ENCODE data around the gene ZNF892. TPM values are rescaled to one million over a fixed set of nuclear protein-coding genes. Genes with fewer than 3 reads are reported as not detected.
A peak's percentile ranks its signal among the peaks of the same experiment; 100 is the strongest.

Gene ZNF892
- total and polyA plus RNA-seq, 9 of the 15 experiments (the other 6 are each of a cell fraction or from before 2014, with no cell fraction given) = 0.07 to 0.13 (median 0.09) TPM; not detected in 6

GRCh38 chr2:95207111-95207961 is at the start of gene ZNF892 (continued):
- TF ChIP-seq L3MBTL2 (IDR thresholded peaks at IDR 0.05) (peak; percentile 84), ZNF699 (CRISPR knock-in tag; IDR thresholded peaks at IDR 0.05; ENCODE audit: insufficient replicate concordance) (no peak), MAX (CRISPR knock-in tag; IDR thresholded peaks at IDR 0.05) (peak; percentile 47; the same call in 1 of the 2 replicates), ZBTB34 (CRISPR knock-in tag; IDR thresholded peaks at IDR 0.05) (no peak), KDM4B (IDR thresholded peaks at IDR 0.05; ENCODE audit: borderline replicate concordance in 2 of 2, low read depth in 1 of 2) (no peak), BACH1 (tag; IDR thresholded peaks at IDR 0.05) (no peak), WHSC1 (IDR thresholded peaks at IDR 0.05; ENCODE audit: low read length) (no peak), ZNF76 (CRISPR knock-in tag; IDR thresholded peaks at IDR 0.05; ENCODE audit: borderline replicate concordance) (no peak), LARP7 (IDR thresholded peaks at IDR 0.05) (no peak), U2AF1 (optimal IDR thresholded peaks at IDR 0.05; ENCODE audit: low read depth, low read length) (no peak), SETDB1 (IDR thresholded peaks at IDR 0.05; ENCODE audit: low read length) (no peak), DIDO1 (tag; IDR thresholded peaks at IDR 0.05; ENCODE audit: low read depth) (no peak), LCOR (CRISPR knock-in tag; IDR thresholded peaks at IDR 0.05) (peak; percentile 67; the same call in 1 of the 2 replicates), CTCF (IDR thresholded peaks at IDR 0.05 in 2 of 3, conservative IDR thresholded peaks at IDR 0.05 in 1 of 3; ENCODE audit: insufficient read depth in 2 of 3, low read depth in 1 of 3, low read length in 3 of 3) (peak; percentile 68 to 83 (median 81)), U2AF2 (optimal IDR thresholded peaks at IDR 0.05; ENCODE audit: low read depth, low read length) (no peak), ZNF277 (CRISPR knock-in tag; IDR thresholded peaks at IDR 0.05; ENCODE audit: borderline replicate concordance) (no peak), TEAD1 (CRISPR knock-in tag; IDR thresholded peaks at IDR 0.05) (no peak), PML (IDR thresholded peaks at IDR 0.05; ENCODE audit: low read length) (no peak)
- TF ChIP-seq, protein P1, sequence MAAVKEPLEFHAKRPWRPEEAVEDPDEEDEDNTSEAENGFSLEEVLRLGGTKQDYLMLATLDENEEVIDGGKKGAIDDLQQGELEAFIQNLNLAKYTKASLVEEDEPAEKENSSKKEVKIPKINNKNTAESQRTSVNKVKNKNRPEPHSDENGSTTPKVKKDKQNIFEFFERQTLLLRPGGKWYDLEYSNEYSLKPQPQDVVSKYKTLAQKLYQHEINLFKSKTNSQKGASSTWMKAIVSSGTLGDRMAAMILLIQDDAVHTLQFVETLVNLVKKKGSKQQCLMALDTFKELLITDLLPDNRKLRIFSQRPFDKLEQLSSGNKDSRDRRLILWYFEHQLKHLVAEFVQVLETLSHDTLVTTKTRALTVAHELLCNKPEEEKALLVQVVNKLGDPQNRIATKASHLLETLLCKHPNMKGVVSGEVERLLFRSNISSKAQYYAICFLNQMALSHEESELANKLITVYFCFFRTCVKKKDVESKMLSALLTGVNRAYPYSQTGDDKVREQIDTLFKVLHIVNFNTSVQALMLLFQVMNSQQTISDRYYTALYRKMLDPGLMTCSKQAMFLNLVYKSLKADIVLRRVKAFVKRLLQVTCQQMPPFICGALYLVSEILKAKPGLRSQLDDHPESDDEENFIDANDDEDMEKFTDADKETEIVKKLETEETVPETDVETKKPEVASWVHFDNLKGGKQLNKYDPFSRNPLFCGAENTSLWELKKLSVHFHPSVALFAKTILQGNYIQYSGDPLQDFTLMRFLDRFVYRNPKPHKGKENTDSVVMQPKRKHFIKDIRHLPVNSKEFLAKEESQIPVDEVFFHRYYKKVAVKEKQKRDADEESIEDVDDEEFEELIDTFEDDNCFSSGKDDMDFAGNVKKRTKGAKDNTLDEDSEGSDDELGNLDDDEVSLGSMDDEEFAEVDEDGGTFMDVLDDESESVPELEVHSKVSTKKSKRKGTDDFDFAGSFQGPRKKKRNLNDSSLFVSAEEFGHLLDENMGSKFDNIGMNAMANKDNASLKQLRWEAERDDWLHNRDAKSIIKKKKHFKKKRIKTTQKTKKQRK (IDR thresholded peaks at IDR 0.05; ENCODE audit: borderline replicate concordance, low read depth, low read length) = no peak

Measured in K562 (cell line).